ENCODE measurements around the gene TMEM51. TPM values are rescaled to one million over a fixed set of nuclear protein-coding genes. Genes with fewer than 3 reads are reported as not detected.

Gene TMEM51
- total RNA-seq, 1 donor from 2014 or later, result 0.81 TPM

GRCh38 chr1:15115542-15116330 is 37.8 kb upstream of the TMEM51 start:
- Mint-ChIP-seq H3K27ac (ENCODE audit: unreplicated experiment) (no peak overlapping the region), H3K9me3 (ENCODE audit: unreplicated experiment) (no peaks in the 10 kb centered on the region), H3K4me1 (ENCODE audit: unreplicated experiment) (peaks cover 8% of the 10 kb centered on the region), H3K27me3 (ENCODE audit: unreplicated experiment) (peaks cover 9% of the 10 kb centered on the region), H3K36me3 (ENCODE audit: unreplicated experiment) (peaks cover 2% of the 10 kb centered on the region), H3K4me3 (ENCODE audit: unreplicated experiment) (no peak overlapping the region)
- TF ChIP-seq CTCF (IDR thresholded peaks at IDR 0.05), result no peak
- no peak for DNase-seq (ENCODE audit: extremely low spot score, unreplicated experiment)

- no peaks in the 10 kb centered on the region for H3K9me3 Mint-ChIP-seq (ENCODE audit: unreplicated experiment)
- H3K27me3 Mint-ChIP-seq (ENCODE audit: unreplicated experiment), result peaks cover 17% of the 10 kb centered on the region
- H3K4me3 Mint-ChIP-seq (ENCODE audit: unreplicated experiment), result no peak overlapping the region
- DNase-seq (ENCODE audit: extremely low spot score, unreplicated experiment), result no peak
- no peak for TF ChIP-seq CTCF (IDR thresholded peaks at IDR 0.05)
- no peak overlapping the region for H3K27ac Mint-ChIP-seq (ENCODE audit: unreplicated experiment)
- peaks cover 7% of the 10 kb centered on the region for H3K4me1 Mint-ChIP-seq (ENCODE audit: unreplicated experiment)
- H3K36me3 Mint-ChIP-seq (ENCODE audit: unreplicated experiment), result peaks cover 2% of the 10 kb centered on the region
These were observed 36.6 kb upstream of the TMEM51 start for GRCh38 chr1:15116966-15117365.

GRCh38 chr1:15117671-15118325 is 35.7 kb upstream of the TMEM51 start:
- H3K4me1 Mint-ChIP-seq (ENCODE audit: unreplicated experiment), result no peaks in the 10 kb centered on the region
- DNase-seq (ENCODE audit: extremely low spot score, unreplicated experiment), result no peak

GRCh38 chr1:15118579-15118978 is 35.0 kb upstream of the TMEM51 start:
- Mint-ChIP-seq H3K27me3 (ENCODE audit: unreplicated experiment) (peaks cover 26% of the 10 kb centered on the region), H3K9me3 (ENCODE audit: unreplicated experiment) (no peaks in the 10 kb centered on the region), H3K27ac (ENCODE audit: unreplicated experiment) (no peak overlapping the region), H3K4me3 (ENCODE audit: unreplicated experiment) (no peak overlapping the region), H3K4me1 (ENCODE audit: unreplicated experiment) (no peaks in the 10 kb centered on the region), H3K36me3 (ENCODE audit: unreplicated experiment) (peaks cover 2% of the 10 kb centered on the region)
- DNase-seq (ENCODE audit: extremely low spot score, unreplicated experiment), result no peak
- no peak for TF ChIP-seq CTCF (IDR thresholded peaks at IDR 0.05)

More at GRCh38 chr1:15117671-15118325, 35.7 kb upstream of the TMEM51 start:
- peaks cover 2% of the 10 kb centered on the region for H3K36me3 Mint-ChIP-seq (ENCODE audit: unreplicated experiment)
- no peak overlapping the region for H3K4me3 Mint-ChIP-seq (ENCODE audit: unreplicated experiment)
- H3K27me3 Mint-ChIP-seq (ENCODE audit: unreplicated experiment), result peaks cover 24% of the 10 kb centered on the region
- no peaks in the 10 kb centered on the region for H3K9me3 Mint-ChIP-seq (ENCODE audit: unreplicated experiment)
- no peak overlapping the region for H3K27ac Mint-ChIP-seq (ENCODE audit: unreplicated experiment)
- no peak for TF ChIP-seq CTCF (IDR thresholded peaks at IDR 0.05)

- no peak for TF ChIP-seq CTCF (IDR thresholded peaks at IDR 0.05)
- no peaks in the 10 kb centered on the region for H3K9me3 Mint-ChIP-seq (ENCODE audit: unreplicated experiment)
- H3K27ac Mint-ChIP-seq (ENCODE audit: unreplicated experiment), result no peak overlapping the region
- no peak for DNase-seq (ENCODE audit: extremely low spot score, unreplicated experiment)
- H3K4me3 Mint-ChIP-seq (ENCODE audit: unreplicated experiment), result no peak overlapping the region
- no peaks in the 10 kb centered on the region for H3K4me1 Mint-ChIP-seq (ENCODE audit: unreplicated experiment)
- H3K27me3 Mint-ChIP-seq (ENCODE audit: unreplicated experiment), result peaks cover 26% of the 10 kb centered on the region
- no peaks in the 10 kb centered on the region for H3K36me3 Mint-ChIP-seq (ENCODE audit: unreplicated experiment)
These were observed 33.1 kb upstream of the TMEM51 start for GRCh38 chr1:15120251-15120945.
